HG02588 (cell line): ENCODE results near the gene PCARE.

Source experiments
- ATAC-seq: cut with Tn5 transposase; IDR thresholded peaks from one replicate; pipeline ENCODE4 v1.9.1; 2021; ENCODE audit warnings: mild to moderate bottlenecking, moderate library complexity; ENCODE audit not compliant: unreplicated experiment

The PCARE gene

DNA sequence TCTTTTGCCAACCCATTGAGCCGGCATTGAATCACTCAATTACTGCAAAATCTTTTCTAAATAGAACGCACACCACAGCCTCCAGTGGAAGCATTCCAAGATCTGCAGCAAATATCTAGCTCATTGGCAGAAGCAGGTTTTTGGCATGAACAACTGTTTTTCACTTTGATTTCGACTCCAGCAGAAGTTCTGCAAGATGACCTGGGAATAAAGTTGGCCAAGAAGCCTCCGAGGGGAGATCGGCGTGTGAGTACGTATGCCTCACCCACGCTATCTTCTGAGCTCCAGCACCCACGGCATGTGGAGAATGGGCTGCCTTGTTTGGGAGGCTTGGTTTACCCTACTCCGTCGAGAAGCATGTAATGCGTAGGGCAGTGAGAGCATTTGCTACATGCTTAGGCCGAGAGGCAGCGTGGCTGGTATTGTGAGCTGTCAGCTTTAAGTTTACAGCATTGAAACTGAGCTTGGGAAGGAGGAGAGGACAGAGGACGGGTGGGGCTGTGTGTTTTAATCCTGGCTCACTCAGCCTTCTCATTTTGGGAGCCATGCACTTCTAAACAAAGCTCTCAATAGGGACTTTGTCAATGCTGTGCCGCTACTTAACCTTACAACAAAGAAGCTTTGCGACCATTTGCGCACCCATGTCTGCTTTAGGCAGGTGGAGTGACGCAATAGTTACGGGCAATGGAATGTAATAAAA, 10.5 kb downstream of the PCARE start:
- ATAC-seq = no peak

DNA sequence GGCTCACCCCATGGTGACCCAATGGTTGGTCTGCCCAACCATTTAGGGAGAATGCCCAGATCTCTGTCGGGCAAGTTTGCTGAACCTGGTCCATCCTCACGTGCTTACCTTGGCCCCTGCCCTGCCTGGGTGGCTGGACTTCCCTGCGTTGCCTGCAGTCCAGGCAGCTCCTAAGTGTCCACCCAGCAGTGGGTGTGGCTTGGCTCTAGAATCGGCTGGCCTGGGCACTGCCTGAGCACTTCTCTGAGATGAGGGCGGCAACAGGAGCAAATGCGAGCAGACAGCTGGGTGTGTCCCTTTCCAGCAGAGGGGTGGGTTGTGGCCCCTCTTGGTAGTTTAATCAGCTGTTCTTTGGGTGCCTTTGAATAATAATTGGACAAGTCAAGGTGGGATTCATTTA, 11.3 kb downstream of the PCARE start:
- no peak for ATAC-seq

GRCh38 chr2:29062371-29062770, 12.0 kb downstream of the PCARE start:
- ATAC-seq = no peak

DNA sequence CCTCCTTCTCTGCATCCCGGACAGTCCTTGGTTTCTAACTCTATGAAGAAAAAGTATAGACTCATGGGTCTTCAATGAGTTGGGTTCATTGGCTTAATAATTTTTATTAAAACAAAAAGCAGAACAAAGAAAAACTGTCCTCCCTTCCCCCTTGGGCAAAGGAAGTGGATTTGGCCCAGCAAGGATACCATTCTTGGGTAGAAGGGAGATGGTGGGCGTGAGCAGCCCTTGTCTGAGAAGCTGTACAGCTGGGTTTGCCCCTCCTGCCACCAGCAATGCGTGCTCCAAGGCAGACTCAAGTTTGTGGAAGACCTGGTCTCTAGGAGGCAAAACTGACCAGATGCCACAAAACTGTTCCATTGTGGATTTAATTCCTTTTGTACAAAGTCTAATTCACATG, 12.7 kb downstream of the PCARE start:
- no peak for ATAC-seq

GRCh38 chr2:29061176-29061575, 13.1 kb downstream of the PCARE start:
- ATAC-seq = no peak

DNA sequence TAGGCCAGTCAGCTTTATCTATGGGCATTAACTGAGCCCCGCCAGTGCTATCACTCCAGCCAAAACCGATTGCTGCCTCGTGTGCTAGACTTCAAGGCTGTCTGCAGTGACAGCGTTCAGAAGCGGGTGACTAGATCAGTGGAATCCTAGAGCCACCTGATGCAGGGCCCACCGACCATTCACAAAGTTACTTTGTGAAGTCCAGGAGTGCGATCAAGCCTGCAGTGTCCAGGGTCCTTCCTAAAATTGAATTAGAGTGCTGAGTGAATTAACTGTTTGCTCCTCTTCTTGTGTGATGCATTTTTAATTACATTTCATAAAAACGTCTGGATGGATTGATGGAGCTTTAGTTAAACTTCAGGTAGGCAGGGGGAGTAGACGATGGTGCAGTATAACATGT, 13.9 kb downstream of the PCARE start:
- ATAC-seq = no peak

DNA sequence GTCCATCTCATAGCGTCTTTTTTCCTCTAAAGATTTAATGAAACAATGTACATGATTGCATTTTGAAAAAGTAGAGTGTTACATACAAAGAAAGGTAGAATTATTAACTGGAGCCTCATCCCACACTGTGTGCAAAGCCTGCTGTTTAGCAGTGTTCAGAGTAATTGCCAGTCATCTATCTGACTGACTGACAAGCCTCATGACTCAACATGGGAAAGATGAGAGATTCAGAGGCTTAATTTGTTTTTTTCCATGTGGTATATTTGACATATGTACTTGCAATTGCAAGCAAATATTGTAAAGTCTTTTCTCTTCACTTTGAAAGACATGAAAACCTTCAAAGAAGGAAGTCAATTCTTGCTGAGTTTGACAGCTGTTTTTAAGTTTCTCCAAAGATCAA, 14.7 kb downstream of the PCARE start:
- ATAC-seq = no peak

DNA sequence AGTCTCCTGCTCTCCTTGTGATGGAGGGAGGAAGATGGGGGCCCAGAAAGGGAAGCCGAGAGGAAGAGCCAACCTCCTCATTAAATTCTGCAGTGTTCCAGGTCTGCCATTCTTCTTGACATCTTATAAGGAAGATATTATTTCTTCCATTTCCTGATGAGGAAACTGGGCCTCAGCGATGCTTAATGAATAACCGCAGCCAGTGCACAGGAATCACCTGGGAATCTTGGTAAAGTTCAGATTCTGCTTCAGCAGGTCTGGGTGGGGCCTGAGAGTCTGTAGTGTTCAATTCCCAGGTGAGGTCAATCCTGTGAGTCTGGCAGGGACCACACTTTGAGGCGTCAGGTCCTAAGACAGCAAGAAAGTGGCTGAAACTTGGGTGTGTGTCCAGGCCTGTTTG, 17.3 kb downstream of the PCARE start:
- ATAC-seq = no peak

GRCh38 chr2:29056452-29056851, 17.9 kb downstream of the PCARE start:
- no peak for ATAC-seq

- ATAC-seq = no peak
These were observed 18.7 kb downstream of the PCARE start for GRCh38 chr2:29055601-29056000.

DNA sequence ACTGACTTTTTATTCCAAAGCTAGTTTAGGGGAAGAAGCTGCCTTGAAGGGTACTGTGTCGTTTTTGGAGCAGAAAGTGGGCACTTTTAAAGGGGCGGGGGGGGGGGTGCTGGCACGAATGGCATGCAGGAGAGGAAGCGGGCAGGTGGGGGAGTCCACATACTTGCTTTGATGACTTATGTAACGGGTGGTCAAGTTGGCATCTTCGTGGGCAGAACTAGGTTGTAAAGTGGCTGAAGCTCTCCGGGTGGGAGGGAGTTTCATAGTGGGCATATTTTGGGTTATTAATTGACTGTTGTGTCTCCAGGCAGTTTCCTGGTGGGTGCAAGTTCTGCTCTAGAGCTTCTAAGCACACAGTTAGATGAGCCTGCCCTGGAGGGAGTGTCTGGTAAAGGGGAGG, 19.9 kb downstream of the PCARE start:
- ATAC-seq = no peak

GRCh38 chr2:29053670-29054400, 20.5 kb downstream of the PCARE start:
- no peak for ATAC-seq

GRCh38 chr2:29053223-29053622, 21.1 kb downstream of the PCARE start:
- no peak for ATAC-seq

DNA sequence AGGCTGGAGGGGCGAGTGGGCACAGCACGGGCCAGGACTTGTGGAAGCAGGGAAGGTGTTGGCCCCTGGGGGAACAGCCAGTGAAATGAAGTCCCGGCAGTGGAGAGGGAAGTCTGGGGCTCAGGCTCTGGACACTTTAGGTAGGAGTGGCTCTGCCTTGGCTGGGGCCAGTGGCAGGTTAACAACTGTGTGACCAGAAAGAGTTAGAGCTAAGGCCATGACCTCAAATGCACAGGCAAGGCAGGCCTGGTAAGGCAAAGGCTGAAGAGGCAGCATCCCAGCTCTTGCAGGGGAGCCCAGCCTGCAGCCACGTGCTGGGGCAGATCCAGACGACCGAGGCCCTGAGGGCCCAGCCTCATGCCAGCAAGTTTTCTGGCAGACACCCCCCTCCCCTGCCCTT, 21.5 kb downstream of the PCARE start:
- ATAC-seq = no peak

DNA sequence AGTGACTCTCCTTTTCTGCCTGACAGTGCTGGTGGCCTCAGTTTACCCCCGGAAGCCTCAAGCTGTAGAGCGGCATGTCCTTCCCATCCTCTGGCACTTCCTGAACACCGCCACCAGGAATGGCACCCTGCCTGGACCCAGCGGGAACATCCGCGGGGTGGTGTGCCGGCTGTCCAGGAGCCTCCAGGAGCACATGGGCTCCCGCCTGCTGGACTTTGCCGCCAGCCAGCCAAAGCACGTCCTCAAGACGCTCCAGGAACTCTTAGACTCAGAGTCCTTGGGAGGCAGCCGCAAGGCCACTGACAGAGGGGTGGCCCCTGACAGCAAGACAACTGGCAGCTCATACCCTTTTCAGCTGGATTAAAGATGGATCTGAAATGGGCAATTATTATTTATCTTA, 22.6 kb downstream of the PCARE start:
- ATAC-seq = no peak

DNA sequence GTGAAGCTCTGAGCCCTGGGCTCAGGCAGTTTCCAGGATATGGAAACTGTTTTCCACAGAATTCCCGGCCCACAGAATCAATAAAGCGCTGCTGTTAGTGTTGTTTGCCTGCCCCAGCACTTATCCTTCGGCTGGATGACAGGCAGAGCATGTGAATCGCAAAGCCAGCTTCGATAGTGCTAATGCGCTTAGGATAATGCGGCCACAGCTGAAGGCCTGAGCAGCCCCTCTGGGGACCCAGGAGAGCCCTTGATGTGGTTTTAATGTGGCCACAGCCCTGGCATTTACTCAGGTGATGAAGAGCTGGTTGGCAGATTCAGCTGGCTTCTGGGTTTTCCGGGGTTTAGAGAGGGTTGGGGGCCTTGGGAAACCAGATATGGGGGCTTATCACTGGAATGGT, 23.7 kb downstream of the PCARE start:
- ATAC-seq = no peak

GRCh38 chr2:29047083-29047845, 27.1 kb downstream of the PCARE start:
- ATAC-seq = no peak

- no peak for ATAC-seq
These were observed 28.0 kb downstream of the PCARE start for GRCh38 chr2:29046321-29046720.

DNA sequence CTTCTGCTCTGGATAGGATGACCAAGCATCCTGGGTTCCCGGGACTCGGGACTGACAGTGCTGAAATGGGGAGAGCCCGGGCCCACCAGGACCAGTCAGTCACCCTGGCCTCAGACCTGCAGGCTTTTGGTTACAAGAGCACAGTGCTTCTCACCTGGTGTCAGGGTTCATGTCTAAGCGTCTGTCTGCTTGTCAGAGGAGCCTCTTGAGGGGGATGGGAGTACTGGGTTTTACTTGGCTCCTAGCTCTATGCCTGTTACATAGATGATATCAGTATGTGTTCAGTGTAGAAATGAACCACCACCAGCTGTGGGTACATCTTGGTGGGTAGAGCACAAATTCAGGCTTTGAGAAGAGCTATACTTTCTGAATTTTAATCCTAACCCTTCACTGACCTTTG, 29.9 kb downstream of the PCARE start:
- ATAC-seq = no peak

DNA sequence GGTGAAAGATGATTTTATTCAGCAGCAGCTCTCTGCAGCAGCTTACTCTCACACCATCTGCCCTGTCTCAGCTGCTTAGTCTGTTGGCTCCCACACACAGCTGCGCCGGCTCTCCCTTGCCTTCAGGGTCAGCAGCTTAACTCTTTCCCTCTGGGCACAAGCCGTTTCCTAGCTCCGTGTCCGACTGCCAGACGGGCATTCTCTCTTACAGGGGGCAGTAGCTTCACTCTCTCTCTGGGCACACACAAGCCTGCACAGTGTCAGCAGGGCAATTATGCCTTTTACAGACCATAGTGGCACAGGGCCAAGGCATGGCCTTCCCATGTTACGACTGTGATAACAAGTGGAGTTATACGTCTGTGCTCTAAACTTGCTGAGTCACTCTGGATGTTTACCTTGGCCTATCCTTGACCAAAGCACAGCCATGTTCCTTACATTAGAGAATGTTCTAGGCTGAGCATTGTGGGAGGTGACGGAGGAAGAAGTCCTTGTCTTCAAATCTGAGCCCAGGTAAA, 31.7 kb downstream of the PCARE start:
- no peak for ATAC-seq

- no peak for ATAC-seq
These were observed 33.1 kb downstream of the PCARE start for GRCh38 chr2:29041161-29041660.

DNA sequence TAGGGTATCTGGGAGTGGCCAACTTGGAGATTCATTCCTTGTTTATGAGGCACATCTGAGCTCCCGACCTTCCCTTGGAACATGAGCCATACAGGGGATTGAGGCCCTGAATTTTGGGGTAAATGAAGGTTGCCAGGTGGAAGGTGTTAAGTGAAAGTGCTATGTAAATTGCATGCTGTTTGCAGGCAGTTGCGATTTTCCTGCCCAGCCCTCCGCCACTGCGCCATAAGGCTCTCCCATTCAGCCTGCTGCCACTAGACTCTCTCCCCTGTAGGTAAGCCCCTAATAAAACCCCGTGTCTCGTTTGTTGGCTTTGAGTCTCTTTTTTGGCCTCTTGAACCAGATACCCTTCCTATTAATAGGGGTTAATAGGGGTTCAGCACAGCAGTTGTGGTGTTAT, 33.8 kb downstream of the PCARE start:
- no peak for ATAC-seq
